K562 (cell line): Measurements from ENCODE around the gene CLIP1. TPM values are rescaled to one million over a fixed set of nuclear protein-coding genes. Genes with fewer than 3 reads are reported as not detected.

ENCODE experiments used
- ARNT ChIP-seq, 2 experiments: fragments of 450-650 bp; IDR thresholded peaks; 2 replicates each; pipeline ENCODE4 v1.6.1; 2016; ENCODE audit warnings: mild to moderate bottlenecking in 1 of 2
- ATF4 ChIP-seq: fragments of 450-650 bp; formaldehyde crosslinking; IDR thresholded peaks from 2 replicates; pipeline ENCODE4 v1.4.0; 2022; ENCODE audit warnings: mild to moderate bottlenecking, moderate library complexity
- CXXC5 ChIP-seq: fragments of 250-450 bp; sonication (Bioruptor Pico); IDR thresholded peaks from 2 replicates; pipeline ENCODE4 v1.8.0; 2022; ENCODE audit warnings: inconsistent platforms, mild to moderate bottlenecking, moderate library complexity
- DMBX1 ChIP-seq: fragments of 250-450 bp; sonication (Bioruptor Pico); IDR thresholded peaks from 2 replicates; pipeline ENCODE4 v1.8.0; 2022; ENCODE audit warnings: inconsistent platforms, mild to moderate bottlenecking, moderate library complexity, borderline replicate concordance
- ELF1 ChIP-seq: fragments of 200-800 bp; sonication (Bioruptor generic); IDR thresholded peaks from 2 replicates; pipeline ENCODE4 v1.6.1; 2016; ENCODE audit warnings: missing genetic modification characterization, missing compliant biosample characterization
- FOXA3 ChIP-seq, 2 experiments: fragments of 450-650 bp in 1 of 2; sonication (generic) in 1 of 2; formaldehyde crosslinking; IDR thresholded peaks in 1 of 2; conservative IDR thresholded peaks in 1 of 2; 2 replicates each; pipeline versions ENCODE4 v1.4.0 to v1.8.0; 2020 to 2022; ENCODE audit warnings: mild to moderate bottlenecking in 2 of 2, missing genetic modification reagents in 1 of 2
- FUS ChIP-seq: fragments of 200-400 bp; formaldehyde crosslinking; optimal IDR thresholded peaks from 2 replicates; pipeline ENCODE3; 2017; ENCODE audit warnings: low read depth, low read length
- MGA ChIP-seq: fragments of 450-650 bp; IDR thresholded peaks from 2 replicates; pipeline ENCODE4 v1.6.1; 2016; ENCODE audit warnings: mild to moderate bottlenecking, moderate library complexity
- NFRKB ChIP-seq: fragments of 450-650 bp; IDR thresholded peaks from 2 replicates; pipeline ENCODE4 v1.6.1; 2016; ENCODE audit warnings: low read depth
- NONO ChIP-seq, 2 experiments: fragments of 200-400 bp in 1 of 2; fragments of 450-650 bp in 1 of 2; formaldehyde crosslinking in 1 of 2; IDR thresholded peaks; 2 replicates each; pipeline ENCODE4 v1.6.1; 2017; ENCODE audit warnings: low read depth in 2 of 2, mild to moderate bottlenecking in 2 of 2, moderate library complexity in 2 of 2, low read length in 1 of 2
- SMARCA5 ChIP-seq: fragments of 450-650 bp; IDR thresholded peaks from 2 replicates; pipeline ENCODE4 v1.6.1; 2016
- TAF7 ChIP-seq: fragments of 450-650 bp; IDR thresholded peaks from 2 replicates; pipeline ENCODE4 v1.6.1; 2016; ENCODE audit warnings: missing genetic modification characterization, missing compliant biosample characterization
- ZBTB17 ChIP-seq: fragments of 450-650 bp; formaldehyde crosslinking; IDR thresholded peaks from 2 replicates; pipeline ENCODE4 v1.4.0; 2020; ENCODE audit warnings: mild to moderate bottlenecking
- ZNF134 ChIP-seq: fragments of 250-450 bp; sonication (Bioruptor Pico); conservative IDR thresholded peaks from 2 replicates; pipeline ENCODE4 v1.4.0; 2020
- ZNF165 ChIP-seq: fragments of 250-450 bp; sonication (Bioruptor Pico); IDR thresholded peaks from 2 replicates; pipeline ENCODE4 v1.4.0; 2020; ENCODE audit warnings: borderline replicate concordance
- polyA plus RNA-seq, 8 experiments: library from polyadenylated mRNA; depleted of rRNA in 4 of 8; stranded (reverse) in 5 of 8; unstranded in 3 of 8; fragments of >200 nt; fragmentation: Nextera tagmentation in 2 of 8; fragmentation: Illumina TruSeq in 1 of 8; extraction: Ambion mirVana in 2 of 8; extraction: Trizol in 1 of 8; gene quantifications; 2 replicates each; pipeline versions ENCODE4 v1.2.1 to v1.2.3, GENCODE V29; 2011 to 2014; ENCODE audit warnings: inconsistent platforms in 1 of 8, missing spikeins in 1 of 8
- total RNA-seq, 7 experiments: library from RNA; depleted of rRNA in 6 of 7; stranded (reverse); fragments of >200 nt in 6 of 7; fragmentation: Illumina TruSeq in 2 of 7; extraction: Trizol in 2 of 7; gene quantifications; 2 replicates each; pipeline versions ENCODE4 v1.2.1 to v1.2.3, GENCODE V29; 2011 to 2021; ENCODE audit warnings: low replicate concordance in 1 of 7

CLIP1 gene
- total and polyA plus RNA-seq, 9 of the 15 experiments (the other 6 are each of a cell fraction or from before 2014, with no cell fraction given), result 5.8 to 33.9 (median 27.6) TPM

DNA sequence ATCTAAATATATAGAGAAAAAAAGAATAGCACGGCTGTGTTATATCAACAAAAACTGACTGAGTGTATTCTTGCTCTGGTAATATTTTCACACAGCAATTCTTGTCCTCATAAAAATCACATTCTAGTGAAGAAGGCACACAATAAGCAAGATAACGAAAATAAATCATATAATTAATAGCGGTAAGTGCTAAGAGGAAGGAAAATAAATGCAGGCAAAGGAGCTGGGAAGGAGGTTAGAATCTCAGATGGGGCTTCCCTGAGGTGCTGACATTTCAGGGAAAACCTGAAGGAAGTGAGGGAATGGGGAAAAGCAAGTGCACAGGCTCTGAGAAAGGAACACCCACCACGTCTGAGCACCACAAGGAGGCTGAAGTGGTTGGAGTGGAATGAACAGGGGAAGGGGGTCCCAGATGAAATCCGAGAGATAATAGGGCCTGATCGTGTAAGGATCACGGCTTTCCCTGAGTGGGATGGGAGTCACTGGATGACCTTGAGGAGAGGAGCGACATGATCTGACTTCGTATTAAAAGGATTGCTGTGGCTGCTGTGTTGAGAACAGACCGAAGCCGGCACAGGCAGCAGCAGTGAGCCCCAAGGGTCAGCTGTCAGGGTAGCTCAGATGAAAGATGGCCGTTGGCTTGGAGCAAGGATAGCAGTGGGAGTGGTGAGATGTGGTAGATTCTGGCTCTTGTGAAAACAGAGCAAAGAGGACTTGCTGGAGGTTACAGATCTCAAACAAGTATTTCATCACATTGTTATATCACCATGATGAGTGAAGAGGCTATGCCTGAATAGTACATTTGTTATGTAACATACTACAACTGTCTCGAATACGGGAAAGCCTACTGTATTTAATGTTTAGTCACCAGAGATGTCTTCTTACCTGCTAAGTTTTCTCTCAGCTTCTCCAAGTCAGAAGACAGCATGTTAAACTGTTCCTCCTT, 89.1 kb downstream of the CLIP1 start (continued):
- TF ChIP-seq MGA, result peak; percentile 42; the same call in 1 of the 2 replicates
- TF ChIP-seq SMARCA5, result no peak; the same call in 1 of the 2 replicates
- no peak for TF ChIP-seq FUS
- peak; percentile 43 for TF ChIP-seq CXXC5 (CRISPR knock-in tag)
- TF ChIP-seq ATF4 (CRISPR knock-in tag), result peak; percentile 97
- peak; percentile 38; the same call in 1 of the 2 replicates for TF ChIP-seq ZNF134 (CRISPR knock-in tag)
- no peak for TF ChIP-seq ELF1 (tag)
- TF ChIP-seq ARNT (IDR thresholded peaks at IDR 0.05), result peak in 1 of 2 experiments; percentile 46; a peak in 2 of 4 replicates
- TF ChIP-seq TAF7, result peak; percentile 64
- no peak for TF ChIP-seq NONO (IDR thresholded peaks at IDR 0.05; ENCODE audit: low read depth in 2 of 2, low read length in 1 of 2)
- 0 out of 2 replicates have a peak, but pooled peaks have one; percentile 37 for TF ChIP-seq ZBTB17
- TF ChIP-seq FOXA3 (CRISPR knock-in tag; conservative IDR thresholded peaks at IDR 0.05 in 1 of 2, IDR thresholded peaks at IDR 0.05 in 1 of 2), result peak in 1 of 2 experiments; percentile 50; a peak in 1 of 4 replicates
- TF ChIP-seq DMBX1 (CRISPR knock-in tag), result peak; percentile 79; the same call in 1 of the 2 replicates
- TF ChIP-seq NFRKB, result peak; percentile 81; the same call in 1 of the 2 replicates
- 0 out of 2 replicates have a peak, but pooled peaks have one; percentile 59 for TF ChIP-seq ZNF165
